Iris pigment epithelial cell (primary cell): ENCODE results near the gene SCT.
A peak's percentile ranks its signal among the peaks of the same experiment; 100 is the strongest.

Experiments used
- DNase-seq: peaks from one replicate; pipeline ENCODE4 v3.0.0-alpha.2; 2011; ENCODE audit warnings: low read depth

SCT gene

DNA sequence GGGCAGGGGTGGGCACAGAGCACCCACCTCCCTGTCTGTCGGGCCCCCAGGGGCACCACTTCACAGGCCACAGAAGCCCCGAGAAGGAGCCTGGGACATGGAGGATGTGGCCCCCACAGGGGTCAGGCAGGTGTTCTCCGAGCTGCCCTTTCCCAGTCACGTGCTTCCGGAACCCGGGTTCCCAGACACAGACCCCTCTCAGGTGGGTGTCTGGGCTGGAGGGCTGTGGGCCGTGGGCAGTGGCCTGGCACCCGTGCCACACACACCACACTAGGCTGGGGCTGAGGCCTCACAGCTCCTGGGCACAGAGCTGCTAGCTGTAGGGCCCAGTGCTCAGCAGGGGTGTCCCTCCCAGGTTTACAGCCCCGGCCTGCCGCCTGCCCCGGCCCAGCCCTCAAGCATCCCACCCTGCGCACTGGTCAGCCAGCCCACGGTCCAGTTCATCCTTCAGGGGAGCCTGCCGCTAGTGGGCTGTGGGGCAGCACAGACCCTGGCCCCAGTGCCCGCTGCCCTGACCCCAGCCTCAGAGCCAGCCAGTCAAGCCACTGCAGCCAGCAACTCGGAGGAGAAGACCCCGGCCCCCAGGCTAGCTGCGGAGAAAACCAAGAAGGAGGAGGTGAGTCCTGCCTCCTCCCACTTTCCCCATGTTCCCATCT is 16.7 kb downstream of the SCT start:
- no peak for DNase-seq

GRCh38 chr11:609341-609811 is 17.6 kb downstream of the SCT start:
- DNase-seq = no peak

- no peak for DNase-seq
Observed at GRCh38 chr11:608791-609251, 18.2 kb downstream of the SCT start.

DNA sequence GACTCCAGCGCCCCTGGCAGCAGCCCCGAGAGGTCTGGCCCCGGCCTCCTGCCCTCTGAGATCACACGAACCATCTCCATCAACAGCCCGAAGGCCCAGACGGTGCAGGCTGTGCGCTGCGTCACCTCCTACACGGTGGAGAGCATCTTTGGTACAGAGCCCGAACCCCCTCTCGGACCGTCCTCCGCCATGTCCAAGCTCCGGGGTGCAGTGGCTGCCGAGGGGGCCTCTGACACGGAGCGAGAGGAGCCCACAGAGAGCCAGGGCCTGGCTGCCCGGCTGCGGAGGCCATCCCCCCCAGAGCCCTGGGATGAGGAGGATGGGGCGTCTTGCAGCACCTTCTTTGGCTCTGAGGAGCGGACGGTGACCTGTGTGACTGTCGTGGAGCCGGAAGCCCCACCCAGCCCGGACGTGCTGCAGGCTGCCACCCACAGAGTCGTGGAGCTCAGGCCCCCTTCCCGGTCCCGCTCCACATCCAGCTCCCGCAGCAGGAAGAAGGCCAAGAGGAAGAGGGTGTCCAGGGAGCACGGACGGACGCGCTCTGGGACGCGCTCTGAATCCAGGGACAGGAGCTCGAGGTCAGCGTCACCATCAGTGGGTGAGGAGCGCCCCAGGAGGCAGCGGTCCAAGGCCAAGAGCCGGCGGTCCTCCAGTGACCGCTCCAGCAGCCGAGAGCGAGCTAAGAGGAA is 18.9 kb downstream of the SCT start:
- no peak for DNase-seq

DNA sequence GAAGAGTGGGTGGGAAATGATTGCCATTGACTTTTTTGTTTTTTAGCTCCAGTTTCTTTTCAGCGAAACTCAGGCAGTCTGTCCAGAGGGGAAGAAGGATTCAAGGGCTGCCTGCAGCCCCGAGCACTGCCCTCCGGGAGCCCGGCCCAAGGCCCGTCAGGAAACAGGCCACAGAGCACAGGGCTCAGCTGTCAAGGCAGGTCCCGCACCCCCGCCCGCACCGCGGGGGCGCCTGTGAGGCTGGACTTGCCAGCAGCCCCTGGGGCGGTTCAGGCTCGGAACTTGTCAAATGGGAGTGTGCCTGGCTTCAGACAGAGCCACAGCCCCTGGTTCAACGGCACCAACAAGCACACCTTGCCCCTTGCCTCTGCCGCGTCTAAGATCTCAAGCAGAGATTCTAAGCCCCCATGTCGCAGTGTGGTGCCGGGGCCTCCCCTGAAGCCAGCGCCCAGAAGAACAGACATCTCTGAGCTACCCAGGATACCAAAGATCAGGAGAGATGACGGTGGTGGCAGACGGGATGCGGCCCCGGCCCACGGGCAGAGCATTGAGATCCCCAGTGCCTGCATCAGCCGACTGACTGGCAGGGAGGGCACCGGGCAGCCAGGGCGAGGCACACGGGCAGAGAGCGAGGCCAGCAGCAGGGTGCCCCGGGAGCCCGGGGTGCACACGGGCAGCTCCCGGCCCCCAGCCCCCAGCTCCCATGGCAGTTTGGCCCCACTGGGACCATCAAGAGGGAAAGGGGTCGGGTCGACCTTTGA is 19.8 kb downstream of the SCT start:
- DNase-seq = no peak

DNA sequence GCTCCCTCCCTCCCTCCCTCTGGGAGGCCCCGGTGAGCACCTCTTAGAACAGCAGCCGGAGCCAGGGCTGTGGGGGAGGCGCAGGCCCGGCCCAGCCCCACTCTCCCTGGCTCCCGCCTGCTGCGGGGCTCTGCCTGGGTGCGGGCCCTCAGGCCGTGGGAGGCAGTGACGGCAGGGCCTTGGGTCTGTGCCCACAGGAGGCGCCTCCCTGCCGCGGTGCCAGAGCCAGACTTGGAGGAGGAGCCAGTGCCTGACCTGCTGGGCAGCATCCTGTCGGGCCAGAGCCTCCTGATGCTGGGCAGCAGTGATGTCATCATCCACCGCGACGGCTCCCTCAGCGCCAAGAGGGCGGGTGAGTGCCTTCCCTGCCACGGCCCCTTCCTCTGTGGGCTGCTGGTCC is 20.7 kb downstream of the SCT start:
- no peak for DNase-seq

DNA sequence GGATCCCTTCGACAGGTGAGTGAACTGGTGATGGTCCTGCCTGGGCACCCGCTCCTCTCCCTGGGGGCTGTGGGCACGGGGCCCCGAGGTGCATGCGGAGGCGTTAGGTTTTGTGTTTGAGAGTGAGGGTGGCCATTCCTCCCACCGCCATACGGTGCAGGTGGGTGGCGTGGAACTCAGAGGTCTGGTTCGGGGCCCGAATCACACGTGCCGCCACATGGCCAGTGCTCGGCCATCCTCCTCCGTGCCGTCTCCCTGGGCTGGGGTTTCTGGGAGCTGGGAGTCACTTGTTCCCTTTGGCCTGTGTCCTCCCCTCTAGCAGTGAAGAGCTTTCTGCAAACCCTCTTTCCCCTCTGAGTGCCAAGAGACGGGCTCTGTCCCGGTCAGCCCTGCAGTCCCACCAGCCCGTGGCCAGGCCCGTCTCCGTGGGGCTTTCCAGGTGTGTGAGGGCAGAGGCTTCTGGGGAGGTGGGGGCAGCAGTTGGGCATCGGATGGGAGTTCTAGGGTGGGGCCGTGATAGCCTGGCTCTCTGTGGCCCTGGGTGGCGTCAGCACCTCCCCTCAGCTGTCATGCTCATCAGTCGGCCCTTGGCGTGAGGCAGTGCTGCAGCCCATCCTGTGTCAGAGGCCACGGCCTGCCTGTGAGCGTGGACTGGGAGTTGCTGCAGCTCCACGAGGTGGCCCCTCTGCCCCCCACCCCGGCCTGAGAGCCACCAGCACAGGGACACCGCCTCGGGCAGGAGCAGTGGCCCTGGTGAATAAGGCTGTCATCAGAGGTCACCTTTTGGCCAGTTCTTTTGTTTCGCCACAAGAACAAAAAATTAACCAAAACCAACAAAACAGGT is 21.5 kb downstream of the SCT start:
- no peak for DNase-seq

- no peak for DNase-seq
Observed at GRCh38 chr11:603154-603553, 23.8 kb downstream of the SCT start.

- no peak for DNase-seq
Observed at GRCh38 chr11:601573-602245, 25.3 kb downstream of the SCT start.

DNA sequence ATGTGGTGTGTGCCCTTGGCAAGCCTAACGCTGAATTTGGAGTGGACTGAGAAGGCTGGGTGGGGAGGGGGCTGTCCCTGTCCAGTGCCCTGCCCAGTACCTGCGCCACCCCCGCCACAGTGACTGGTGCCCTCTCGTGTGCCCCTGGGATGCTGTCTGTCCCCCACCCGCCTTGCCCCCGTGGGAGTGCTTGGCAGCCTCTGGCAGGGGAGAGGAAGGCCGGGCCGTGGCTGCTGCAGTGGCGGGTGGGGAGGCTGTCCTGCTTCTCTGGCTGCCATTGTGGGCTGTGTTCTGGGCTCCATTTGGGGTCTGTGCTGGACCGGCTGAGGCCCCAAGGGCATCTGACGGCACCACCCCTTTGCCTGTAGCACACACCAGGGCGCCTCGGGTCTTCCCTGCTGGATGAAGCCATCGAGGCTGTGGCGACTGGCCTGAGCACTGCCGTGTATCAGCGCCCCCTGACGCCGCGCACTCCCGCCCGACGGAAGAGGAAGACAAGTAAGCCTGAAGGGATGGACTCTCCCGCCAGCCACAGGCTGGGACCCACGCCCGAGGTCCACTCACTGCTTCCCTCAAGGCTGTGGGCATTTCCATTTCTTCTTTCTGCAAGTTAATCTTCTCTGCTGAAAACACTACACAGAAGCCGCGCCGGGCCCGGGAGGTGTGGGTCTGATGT is 28.8 kb downstream of the SCT start:
- no peak for DNase-seq

GRCh38 chr11:597166-597725 is 29.7 kb downstream of the SCT start:
- no peak for DNase-seq

DNA sequence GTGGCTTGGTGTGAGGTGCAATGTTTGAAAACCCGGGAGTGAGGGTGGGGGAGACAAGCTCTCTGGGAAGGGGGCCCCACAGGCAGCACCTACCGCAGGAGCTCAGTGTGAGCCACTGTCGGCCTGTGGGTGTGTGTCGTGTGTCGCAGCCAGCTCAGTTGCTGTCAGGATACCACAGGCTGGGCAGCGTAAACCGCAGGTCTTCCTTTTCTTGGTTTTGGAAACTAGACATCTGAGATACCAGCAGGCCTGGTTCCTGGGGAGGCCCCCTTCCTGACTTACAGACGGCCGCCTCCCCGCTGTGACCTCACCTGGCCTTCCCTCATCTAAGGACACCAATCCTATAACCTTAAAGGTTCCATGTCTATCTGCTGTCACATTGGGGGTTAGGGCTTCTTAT is 30.6 kb downstream of the SCT start:
- no peak for DNase-seq

DNA sequence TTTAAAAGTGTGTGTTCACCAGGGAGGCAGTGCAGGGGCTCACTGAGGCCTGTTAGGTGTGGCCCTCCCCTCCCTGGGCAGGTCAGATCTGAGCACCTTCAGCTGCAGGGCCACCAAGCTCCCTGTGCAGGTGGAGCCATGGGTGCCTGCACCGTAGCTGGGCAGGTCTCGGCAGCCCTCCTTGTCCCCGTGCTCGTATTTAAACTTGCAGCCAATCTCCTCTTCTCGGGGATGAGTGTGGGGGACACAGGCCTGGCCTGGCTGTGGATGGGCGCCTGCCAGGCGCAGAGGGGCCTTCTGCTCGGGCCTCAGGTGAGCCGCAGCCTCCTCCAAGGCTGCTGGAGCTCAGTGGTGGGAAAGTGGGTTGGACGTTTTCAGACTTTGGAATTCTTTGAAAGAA is 31.6 kb downstream of the SCT start:
- no peak for DNase-seq

DNA sequence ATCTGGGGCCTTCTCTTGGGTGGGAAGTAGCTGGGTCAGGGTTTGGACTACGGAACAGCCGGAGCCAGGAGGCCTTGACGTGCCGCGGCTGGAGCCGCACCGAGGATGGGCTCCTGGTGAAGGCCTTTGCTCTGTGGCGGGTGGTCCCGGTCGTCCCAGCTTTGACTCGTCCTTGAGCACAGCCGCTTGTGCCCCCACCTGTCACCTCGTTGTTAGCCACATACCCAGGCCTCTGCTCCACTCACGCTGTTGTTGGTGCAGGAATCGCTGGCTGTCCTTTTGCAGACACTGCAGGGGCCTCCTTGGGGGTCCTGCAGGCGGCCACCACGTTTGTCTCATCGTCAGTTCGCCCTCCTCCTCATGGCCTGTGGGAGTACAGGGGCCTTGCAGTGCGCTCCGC is 33.6 kb downstream of the SCT start:
- DNase-seq = no peak

GRCh38 chr11:592918-593317 is 34.1 kb downstream of the SCT start:
- no peak for DNase-seq

DNA sequence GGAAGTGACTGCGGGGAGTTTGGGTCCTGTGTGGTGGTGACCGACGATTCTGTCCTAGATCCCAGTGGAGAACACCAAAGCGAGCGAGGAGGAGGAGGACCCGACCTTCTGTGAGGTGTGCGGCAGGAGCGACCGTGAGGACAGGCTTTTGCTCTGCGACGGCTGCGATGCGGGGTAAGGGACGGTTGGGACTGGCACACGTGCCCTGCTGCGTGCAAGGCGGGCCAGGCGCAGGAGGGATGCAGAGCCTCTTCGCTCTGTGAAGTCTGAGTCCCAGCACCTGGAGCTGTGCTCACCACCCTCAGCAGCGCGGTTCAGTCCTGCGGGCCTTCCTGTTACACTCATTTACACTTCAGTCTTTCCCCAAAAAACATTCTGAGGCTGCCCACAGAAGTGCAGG is 34.5 kb downstream of the SCT start:
- DNase-seq = no peak

DNA sequence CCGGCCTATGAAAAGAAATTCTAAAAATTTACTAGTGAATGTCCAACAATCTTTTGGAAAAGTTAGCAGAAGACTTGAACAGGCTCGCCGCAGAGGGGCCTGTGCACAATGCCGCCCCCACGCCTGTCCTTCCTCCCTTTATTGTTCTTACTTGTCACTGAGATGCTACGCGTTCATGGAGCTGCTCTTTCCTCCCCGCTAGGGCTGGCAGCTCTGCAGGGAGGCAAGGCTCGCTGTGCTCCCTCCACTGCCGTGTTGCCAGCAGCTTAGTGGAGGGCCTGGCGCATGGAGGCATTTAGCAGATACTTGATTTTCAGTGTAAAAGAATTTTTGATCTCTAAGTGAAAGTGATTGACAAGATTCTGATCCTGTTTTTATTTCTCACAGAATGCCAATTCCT is 36.0 kb downstream of the SCT start:
- no peak for DNase-seq

- no peak for DNase-seq
Observed at GRCh38 chr11:589798-590197, 37.2 kb downstream of the SCT start.

GRCh38 chr11:587978-588380 is 39.0 kb downstream of the SCT start:
- peak; percentile 90 for DNase-seq

DNA sequence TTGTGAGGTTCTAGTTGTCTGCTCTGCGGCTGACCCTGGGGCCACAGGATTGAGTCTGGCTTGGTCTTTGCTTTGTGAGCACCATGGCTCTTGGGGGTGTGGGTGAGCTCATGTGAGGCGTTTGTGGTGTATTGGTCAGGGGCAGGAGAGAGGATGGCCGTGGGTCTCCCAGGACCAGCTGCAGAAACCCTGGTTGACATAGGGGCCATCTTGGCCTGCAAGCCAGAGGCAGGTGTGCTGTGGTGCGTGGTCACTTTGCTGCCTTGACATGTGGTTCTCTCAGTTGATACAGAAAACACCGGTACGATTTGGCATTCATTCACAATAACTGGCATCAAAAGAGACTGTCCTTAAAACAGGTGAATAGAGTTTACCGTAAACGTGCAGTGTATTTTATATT is 39.4 kb downstream of the SCT start:
- DNase-seq = no peak
